Thoracic aorta (tissue), 2 donors: ENCODE results near the gene CNIH2. TPM values are rescaled to one million over a fixed set of nuclear protein-coding genes. Genes with fewer than 3 reads are reported as not detected.

Source experiments
- ATAC-seq: fragments of 150-250 bp; one replicate; pipeline ENCODE4 v1.8.0; 2017; ENCODE audit warnings: low read depth; ENCODE audit not compliant: insufficient number of reproducible peaks, low FRiP score
- DNase-seq: peaks from one replicate; pipeline ENCODE4 v3.0.0-alpha.2; 2020; ENCODE audit warnings: low spot score
- H3K27ac ChIP-seq, 2 donors: fragments of 200-600 bp; sonication (generic); 1 replicate in 1 of 2; 2 replicates in 1 of 2; pipeline ENCODE4 v1.5.1; 2016; ENCODE audit warnings: mild to moderate bottlenecking in 2 of 2, moderate library complexity in 2 of 2
- H3K27me3 ChIP-seq: fragments of 200-600 bp; sonication (generic); replicated peaks from 2 replicates; pipeline ENCODE4 v1.6.0; 2016; ENCODE audit warnings: mild to moderate bottlenecking; ENCODE audit not compliant: insufficient read depth
- H3K36me3 ChIP-seq: fragments of 200-600 bp; sonication (generic); one replicate; pipeline ENCODE4 v1.5.1; 2016
- H3K4me1 ChIP-seq, 2 donors: fragments of 200-600 bp; sonication (generic); 1 replicate in 1 of 2; 2 replicates in 1 of 2; pipeline versions ENCODE4 v1.5.1 to v1.6.0; 2016; ENCODE audit warnings: low read depth in 2 of 2, mild to moderate bottlenecking in 1 of 2; ENCODE audit not compliant: control insufficient read depth in 1 of 2
- H3K4me3 ChIP-seq: fragments of 200-600 bp; sonication (generic); 2 replicates; pipeline ENCODE4 v1.5.1; 2016; ENCODE audit warnings: mild to moderate bottlenecking
- H3K9me3 ChIP-seq: fragments of 200-600 bp; sonication (generic); 2 replicates; pipeline ENCODE4 v1.5.1; 2016
- CTCF ChIP-seq: fragments of 200-600 bp; sonication (generic); IDR thresholded peaks from one replicate; pipeline ENCODE4 v1.5.1; 2019; ENCODE audit warnings: antibody characterized with exemption
- total RNA-seq, 2 donors: library from RNA; depleted of rRNA; stranded (reverse); fragments of >200 nt; gene quantifications; one replicate each; pipeline versions ENCODE4 v1.1.0 to v1.2.3, GENCODE V29; 2016

Gene CNIH2
- total RNA-seq, 2 donors from 2014 or later, result not detected

DNA sequence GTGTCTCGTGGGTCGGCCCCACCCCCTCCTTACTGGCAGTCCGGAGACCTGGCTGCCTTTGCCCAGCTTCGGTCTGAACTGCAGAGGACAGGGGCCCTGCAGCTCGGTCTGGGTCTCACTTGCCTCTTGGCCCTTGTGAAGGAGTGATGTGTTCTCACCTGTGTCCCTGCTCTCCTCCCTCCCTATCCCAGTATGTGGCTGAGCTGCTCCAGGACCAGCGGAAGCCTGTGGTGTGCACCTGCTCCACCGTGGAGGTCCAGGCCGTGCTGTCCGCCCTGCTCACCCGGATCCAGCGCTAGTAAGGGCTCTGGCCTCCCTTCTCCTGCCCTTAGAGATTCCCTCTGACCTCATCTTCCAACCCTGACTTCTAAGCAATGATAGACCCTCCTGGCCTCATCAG lies 45.2 kb upstream of the CNIH2 start:
- ATAC-seq (no peak), DNase-seq (no peak)
- Histone ChIP-seq H3K4me3 (no peak overlapping the region), H3K9me3 (no peaks in the 10 kb centered on the region), H3K4me1 (no peaks in the 10 kb centered on the region), H3K27me3 (no peaks in the 10 kb centered on the region), H3K36me3 (peaks cover 66% of the 10 kb centered on the region), H3K27ac (no peak overlapping the region)
- no peak for TF ChIP-seq CTCF

DNA sequence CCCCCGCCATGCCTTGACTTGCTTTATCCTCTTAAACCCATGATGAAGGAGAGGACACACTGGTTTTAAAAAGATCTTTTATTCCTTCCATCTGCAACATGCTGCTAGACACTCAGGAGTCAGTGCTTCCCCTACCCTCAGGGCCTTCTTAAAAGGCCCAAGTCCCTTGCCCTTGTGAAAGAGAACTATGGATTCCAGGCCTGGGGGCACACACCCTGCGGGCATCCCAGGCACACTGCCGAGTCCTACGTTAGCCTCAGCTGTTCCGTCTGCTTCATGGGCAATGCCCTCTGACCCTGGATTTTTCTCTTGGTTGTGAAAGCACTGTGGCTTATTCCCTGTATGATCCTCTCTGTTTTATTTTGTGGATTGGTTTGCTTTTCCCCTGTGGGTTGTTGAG lies 44.7 kb upstream of the CNIH2 start:
- ATAC-seq (no peak), DNase-seq (no peak)
- Histone ChIP-seq H3K4me1 (no peaks in the 10 kb centered on the region), H3K27me3 (no peaks in the 10 kb centered on the region), H3K4me3 (no peak overlapping the region), H3K27ac (no peak overlapping the region), H3K36me3 (peaks cover 68% of the 10 kb centered on the region), H3K9me3 (no peaks in the 10 kb centered on the region)
- TF ChIP-seq CTCF, result no peak

GRCh38 chr11:66235141-66235540 lies 42.8 kb upstream of the CNIH2 start:
- no peak for ATAC-seq
- H3K4me1 ChIP-seq, result no peaks in the 10 kb centered on the region
- no peak for DNase-seq
- TF ChIP-seq CTCF, result no peak
- H3K9me3 ChIP-seq, result no peaks in the 10 kb centered on the region
- no peak overlapping the region for H3K4me3 ChIP-seq
- peaks cover 79% of the 10 kb centered on the region for H3K36me3 ChIP-seq
- H3K27ac ChIP-seq, result no peak overlapping the region
- H3K27me3 ChIP-seq, result no peaks in the 10 kb centered on the region

- H3K27ac ChIP-seq, result no peak overlapping the region
- DNase-seq (no peak), ATAC-seq (no peak)
- TF ChIP-seq CTCF, result no peak
- no peak overlapping the region for H3K4me3 ChIP-seq
- no peaks in the 10 kb centered on the region for H3K4me1 ChIP-seq
- peaks cover 66% of the 10 kb centered on the region for H3K36me3 ChIP-seq
- H3K9me3 ChIP-seq, result no peaks in the 10 kb centered on the region
- H3K27me3 ChIP-seq, result no peaks in the 10 kb centered on the region
Observed at GRCh38 chr11:66237867-66238266, 40.1 kb upstream of the CNIH2 start.

DNA sequence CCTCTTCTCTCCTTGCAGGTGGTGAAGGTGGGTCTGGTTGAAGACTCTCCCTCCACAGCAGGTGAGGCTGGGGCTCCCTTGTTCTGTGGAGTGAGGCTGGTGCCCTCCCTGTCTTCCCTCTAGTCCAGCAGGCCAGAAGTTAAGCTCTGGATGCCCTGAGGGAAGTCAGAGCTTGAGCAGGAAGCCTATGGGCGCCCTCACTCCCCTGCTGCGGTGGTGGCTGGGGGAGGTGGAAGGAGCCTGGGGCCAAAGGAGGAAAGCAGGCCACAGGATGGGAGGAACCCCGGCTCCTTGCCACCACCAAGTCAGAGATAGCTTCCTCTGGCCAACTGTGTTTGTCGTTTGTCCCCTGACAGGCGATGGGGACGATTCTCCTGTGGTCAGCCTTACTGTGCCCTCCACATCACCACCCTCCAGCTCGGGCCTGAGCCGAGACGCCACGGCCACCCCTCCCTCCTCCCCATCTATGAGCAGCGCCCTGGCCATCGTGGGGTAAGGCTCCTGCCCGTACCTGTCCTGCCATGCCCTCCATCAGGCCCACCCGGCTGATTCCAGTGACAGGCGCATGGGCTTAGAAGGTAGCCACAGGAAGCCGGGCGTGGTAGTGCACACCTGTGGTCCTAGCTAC lies 39.1 kb upstream of the CNIH2 start:
- DNase-seq, result no peak
- Histone ChIP-seq H3K4me1 (no peaks in the 10 kb centered on the region), H3K27me3 (no peaks in the 10 kb centered on the region), H3K36me3 (peaks cover 56% of the 10 kb centered on the region), H3K9me3 (no peaks in the 10 kb centered on the region), H3K27ac (no peak overlapping the region), H3K4me3 (no peak overlapping the region)
- no peak for TF ChIP-seq CTCF
- ATAC-seq, result no peak
